Measurements from ENCODE around the gene SLC25A11. TPM values are rescaled to one million over a fixed set of nuclear protein-coding genes. Genes with fewer than 3 reads are reported as not detected.

SLC25A11 gene
- polyA plus RNA-seq, 1 of the 3 experiments (the other 2 are of a cell fraction) = 82.8 TPM

GRCh38 chr17:4903051-4903818, 36.6 kb downstream of the SLC25A11 start, which contains the start of gene CHRNE:
Gene CHRNE (minus strand): TSS chr17:4903098. CDS start chr17:4903063, 35 bp downstream.
- peaks cover 0 to 12% of the 10 kb centered on the region in 2 experiments; a peak in 1 of 4 replicates for H3K4me1 ChIP-seq (ENCODE audit: control insufficient read depth in 1 of 2, insufficient read depth in 2 of 2, low read depth in 1 of 2, low read length in 1 of 2)
- POLR2A ChIA-PET = no interaction called here
- CTCF ChIA-PET = interaction anchor here (0.6 to 6.5 kb wide), 31 partner anchors 9 to 321 kb away, joined by 3 to 47 read pairs (median 4); partner anchors contain the start of genes GLTPD2, MED11, RNF167 and SLC25A11
- H3K9ac ChIP-seq = no peak within 1 kb of the TSS
- no peaks in the 10 kb centered on the region for H3K79me2 ChIP-seq (ENCODE audit: insufficient read depth)
- no peaks in the 10 kb centered on the region for H3K9me3 ChIP-seq
- no peaks in the 10 kb centered on the region for H3K27me3 ChIP-seq (ENCODE audit: insufficient read depth)
- no peak within 1 kb of the TSS for H3K27ac ChIP-seq (ENCODE audit: low read depth in 2 of 2, low read length in 1 of 2)
- no peaks in the 10 kb centered on the region for H4K20me1 ChIP-seq (ENCODE audit: insufficient read depth)
- WGBS (ENCODE audit: low lambda C conversion rate) = 27% methylated on average over 8 of the region's 10 CpGs
- H3F3A ChIP-seq (replicated peaks; ENCODE audit: insufficient read depth) = no peaks in the 10 kb centered on the region
- H2AFZ ChIP-seq (ENCODE audit: low read depth) = no peak within 1 kb of the TSS
- peak; percentile 78 for DNase-seq
- no peak within 1 kb of the TSS for H3K4me2 ChIP-seq
- H3K9me2 ChIP-seq = no peaks in the 10 kb centered on the region
- peak within 1 kb of the TSS in 1 of 2 experiments; percentile 9; a peak in 1 of 4 replicates for H3K4me3 ChIP-seq (ENCODE audit: low read depth in 2 of 2, low read length in 1 of 2)
- peaks cover 0 to 10% of the 10 kb centered on the region in 2 experiments for H3K36me3 ChIP-seq (replicated peaks in 1 of 2; ENCODE audit: control insufficient read depth in 1 of 2, insufficient read depth in 2 of 2, low read length in 1 of 2)
- no peak for TF ChIP-seq GATA2 (CRISPR knock-in tag; IDR thresholded peaks at IDR 0.05)
- TF ChIP-seq MAX (IDR thresholded peaks at IDR 0.05; ENCODE audit: low read depth) = no peak
- no peak for TF ChIP-seq REST (IDR thresholded peaks at IDR 0.05; ENCODE audit: low read depth, low read length)
- TF ChIP-seq SMC3 (IDR thresholded peaks at IDR 0.05; ENCODE audit: low read depth, low read length) = peak; percentile 54
- no peak for TF ChIP-seq RCOR1 (IDR thresholded peaks at IDR 0.05; ENCODE audit: low read length)
- no peak for TF ChIP-seq TAF1 (IDR thresholded peaks at IDR 0.05; ENCODE audit: borderline replicate concordance, low read depth, low read length)
- no peak for TF ChIP-seq NRF1 (IDR thresholded peaks at IDR 0.05; ENCODE audit: low read depth, low read length)
- TF ChIP-seq RAD21 (IDR thresholded peaks at IDR 0.05; ENCODE audit: low read length) = peak; percentile 64
- TF ChIP-seq EZH2phosphoT487 (IDR thresholded peaks at IDR 0.05; ENCODE audit: borderline replicate concordance, low read depth) = no peak
- TF ChIP-seq CTCF (IDR thresholded peaks at IDR 0.05) = peak; percentile 82
- no peak for TF ChIP-seq TEAD4 (IDR thresholded peaks at IDR 0.05; ENCODE audit: borderline replicate concordance, insufficient read depth)
- TF ChIP-seq PBX3 (IDR thresholded peaks at IDR 0.05) = no peak
- TF ChIP-seq JUND (IDR thresholded peaks at IDR 0.05) = no peak
- TF ChIP-seq EP300 (IDR thresholded peaks at IDR 0.05; ENCODE audit: borderline replicate concordance in 1 of 2, low read depth in 1 of 2, low read length in 1 of 2) = no peak
- no peak for TF ChIP-seq FOXM1 (IDR thresholded peaks at IDR 0.05; ENCODE audit: low read depth)
- TF ChIP-seq GABPA (IDR thresholded peaks at IDR 0.05; ENCODE audit: low read depth) = no peak
- no peak for TF ChIP-seq CHD2 (IDR thresholded peaks at IDR 0.05; ENCODE audit: low read length, partially characterized antibody)
- TF ChIP-seq ZBTB33 (IDR thresholded peaks at IDR 0.05; ENCODE audit: borderline replicate concordance, low read depth) = no peak
- peak; percentile 72 for TF ChIP-seq MXI1 (IDR thresholded peaks at IDR 0.05; ENCODE audit: low read depth, low read length)
- no peak for TF ChIP-seq FOXJ3 (CRISPR knock-in tag; IDR thresholded peaks at IDR 0.05)
- TF ChIP-seq POLR2AphosphoS5 (IDR thresholded peaks at IDR 0.05; ENCODE audit: low read depth, low read length) = no peak
- TF ChIP-seq YY1 (IDR thresholded peaks at IDR 0.05; ENCODE audit: low read depth) = no peak
- TF ChIP-seq FOSL2 (IDR thresholded peaks at IDR 0.05; ENCODE audit: borderline replicate concordance, low read depth) = no peak
